T47D (cell line): ENCODE measurements around the gene IAPP.
"Not testable (repeated sequence)": the region's sequence is repeated elsewhere in the genome, so short reads cannot be mapped to it uniquely, and the experiment has no call there.

Experiments used
- DNase-seq, 2 experiments: peaks; one replicate each; pipeline versions ENCODE4 v3.0.0 to v3.0.0-alpha.2; 2011 to 2012; ENCODE audit warnings: low read depth in 1 of 2, low spot score in 1 of 2
- JUND ChIP-seq: IDR thresholded peaks from 2 replicates; pipeline ENCODE4 v1.6.1; 2012; ENCODE audit warnings: low read depth
- in situ Hi-C: cut with HindIII; loops from 2 replicates; pipeline ENCODE4 v1.10.0; 2016; ENCODE audit warnings: low sequenced_read_pairs, low pct_unique_long_range_greater_than_20kb

Gene IAPP

GRCh38 chr12:21413369-21414277 lies 40.9 kb downstream of the IAPP start:
- in situ Hi-C loops = no loop called here
- DNase-seq = no peak
- no peak for TF ChIP-seq JUND

- no peak for DNase-seq
- in situ Hi-C loops = no loop called here
- TF ChIP-seq JUND = no peak
Observed at GRCh38 chr12:21416511-21417121, 43.9 kb downstream of the IAPP start.

- DNase-seq, in situ Hi-C loops: not testable (repeated sequence)
Observed at GRCh38 chr12:21418398-21418797, 45.7 kb downstream of the IAPP start.

GRCh38 chr12:21419009-21419699 lies 46.5 kb downstream of the IAPP start:
- in situ Hi-C loops = not testable (repeated sequence)
- peak in 1 of 2 experiments; percentile 15 for DNase-seq

- no peak for TF ChIP-seq JUND
- DNase-seq = no peak
- in situ Hi-C loops = no loop called here
Observed at GRCh38 chr12:21428241-21428640, 55.5 kb downstream of the IAPP start.
